Measurements from ENCODE around the gene FETUB.
"Not testable (repeated sequence)": the region's sequence is repeated elsewhere in the genome, so short reads cannot be mapped to it uniquely, and the experiment has no call there.

FETUB gene

GRCh38 chr3:186613637-186614265 is 26.4 kb upstream of the FETUB start:
- no peak for DNase-seq

GRCh38 chr3:186614266-186614596 is 26.0 kb upstream of the FETUB start:
- no peak for DNase-seq

- peak; percentile 85 for DNase-seq
These were observed 25.4 kb upstream of the FETUB start for GRCh38 chr3:186614597-186615483.

- DNase-seq = no peak
These were observed 23.9 kb upstream of the FETUB start for GRCh38 chr3:186616299-186616617.

GRCh38 chr3:186617036-186617946 is 22.9 kb upstream of the FETUB start:
- peak; percentile 94 for DNase-seq

GRCh38 chr3:186618318-186618938 is 21.8 kb upstream of the FETUB start:
- DNase-seq = no peak

- no peak for DNase-seq
These were observed 20.4 kb upstream of the FETUB start for GRCh38 chr3:186619787-186620212.

- DNase-seq = no peak
These were observed 19.7 kb upstream of the FETUB start for GRCh38 chr3:186620213-186621092.

- no peak for DNase-seq
These were observed 18.1 kb upstream of the FETUB start for GRCh38 chr3:186621894-186622650.

GRCh38 chr3:186622651-186623310 is 17.4 kb upstream of the FETUB start:
- DNase-seq = no peak

- DNase-seq = no peak
These were observed 15.6 kb upstream of the FETUB start for GRCh38 chr3:186624598-186624997.

- DNase-seq = no peak
These were observed 14.6 kb upstream of the FETUB start for GRCh38 chr3:186625600-186626042.

- no peak for DNase-seq
These were observed 13.8 kb upstream of the FETUB start for GRCh38 chr3:186626254-186626847.

GRCh38 chr3:186627852-186628414 is 12.3 kb upstream of the FETUB start:
- DNase-seq = no peak

- peak; percentile 73 for DNase-seq
These were observed 11.4 kb upstream of the FETUB start for GRCh38 chr3:186628756-186629155.

GRCh38 chr3:186630950-186631641 is 9.1 kb upstream of the FETUB start:
- DNase-seq = no peak

- DNase-seq = no peak
These were observed 6.7 kb upstream of the FETUB start for GRCh38 chr3:186633481-186633880.

- not testable (repeated sequence) for DNase-seq
These were observed 6.0 kb upstream of the FETUB start for GRCh38 chr3:186634207-186634606.

GRCh38 chr3:186635532-186635931 is 4.7 kb upstream of the FETUB start:
- DNase-seq = no peak
